Stimulated activated naive CD8-positive, alpha-beta T cell treated with anti-CD3 and anti-CD28 coated beads, Interleukin-15, amount 100 ng/mL, for 72 hours (primary cell): ENCODE results near the gene FRS2.

ENCODE experiments used
- ATAC-seq: fragments of 150-1000 bp; cut with Tn5 transposase; 2 replicates; pipeline ENCODE4 v1.10.0; 2021; ENCODE audit warnings: mild to moderate bottlenecking, moderate library complexity
- DNase-seq, 2 donors: peaks; one replicate each; pipeline ENCODE4 v3.0.0; 2021 to 2022
- H3K27ac Mint-ChIP-seq, 2 donors: one replicate each; pipeline ENCODE4 v1.8.0; 2022; ENCODE audit warnings: mild to moderate bottlenecking in 2 of 2, mixed read lengths in 2 of 2, moderate library complexity in 2 of 2
- H3K27me3 Mint-ChIP-seq: one replicate; pipeline ENCODE4 v1.8.0; 2022; ENCODE audit warnings: mixed read lengths
- H3K4me1 Mint-ChIP-seq: one replicate; pipeline ENCODE4 v1.8.0; 2022; ENCODE audit warnings: mild to moderate bottlenecking, mixed read lengths
- H3K4me3 Mint-ChIP-seq, 2 donors: one replicate each; pipeline ENCODE4 v1.8.0; 2022; ENCODE audit warnings: mild to moderate bottlenecking in 2 of 2, mixed read lengths in 2 of 2, moderate library complexity in 1 of 2
- H3K9me3 Mint-ChIP-seq, 2 donors: one replicate each; pipeline ENCODE4 v1.8.0; 2022; ENCODE audit warnings: mixed read lengths in 2 of 2

The FRS2 gene

GRCh38 chr12:69476276-69477017 lies 6.3 kb downstream of the FRS2 start:
- Mint-ChIP-seq H3K4me3 (no peak overlapping the region), H3K4me1 (peaks cover 59% of the 10 kb centered on the region), H3K27me3 (no peaks in the 10 kb centered on the region), H3K9me3 (no peaks in the 10 kb centered on the region), H3K27ac (peak overlapping the region in 1 of 2 donors; percentile 31)
- no peak for ATAC-seq
- no peak for DNase-seq

- peaks cover 50% of the 10 kb centered on the region for H3K4me1 Mint-ChIP-seq
- H3K4me3 Mint-ChIP-seq = no peak overlapping the region
- H3K27me3 Mint-ChIP-seq = no peaks in the 10 kb centered on the region
- ATAC-seq (no peak), DNase-seq (no peak)
- H3K9me3 Mint-ChIP-seq = no peaks in the 10 kb centered on the region
- no peak overlapping the region for H3K27ac Mint-ChIP-seq
Observed at GRCh38 chr12:69479675-69480074, 9.5 kb downstream of the FRS2 start.

- DNase-seq (no peak), ATAC-seq (no peak)
- Mint-ChIP-seq H3K4me3 (no peak overlapping the region), H3K9me3 (no peaks in the 10 kb centered on the region), H3K4me1 (peaks cover 42% of the 10 kb centered on the region), H3K27me3 (no peaks in the 10 kb centered on the region), H3K27ac (no peak overlapping the region)
Observed at GRCh38 chr12:69480698-69481097, 10.5 kb downstream of the FRS2 start.

- Mint-ChIP-seq H3K27me3 (no peaks in the 10 kb centered on the region), H3K9me3 (no peaks in the 10 kb centered on the region), H3K27ac (no peak overlapping the region), H3K4me3 (no peak overlapping the region), H3K4me1 (peaks cover 40% of the 10 kb centered on the region)
- ATAC-seq (no peak), DNase-seq (no peak)
Observed at GRCh38 chr12:69481133-69481532, 10.9 kb downstream of the FRS2 start.

- Mint-ChIP-seq H3K4me3 (no peak overlapping the region), H3K4me1 (peaks cover 46% of the 10 kb centered on the region)
- peak; percentile 70 for ATAC-seq
Observed at GRCh38 chr12:69483700-69484099, 13.5 kb downstream of the FRS2 start.

GRCh38 chr12:69484428-69484827 lies 14.2 kb downstream of the FRS2 start:
- H3K4me1 Mint-ChIP-seq = peaks cover 47% of the 10 kb centered on the region
- H3K4me3 Mint-ChIP-seq = peak overlapping the region in 1 of 2 donors; percentile 50
- no peak for ATAC-seq
- no peaks in the 10 kb centered on the region for H3K27me3 Mint-ChIP-seq
- peaks cover 0 to 11% of the 10 kb centered on the region in 2 donors for H3K9me3 Mint-ChIP-seq
- DNase-seq = no peak
- no peak overlapping the region for H3K27ac Mint-ChIP-seq

More at GRCh38 chr12:69483700-69484099, 13.5 kb downstream of the FRS2 start:
- Mint-ChIP-seq H3K27ac (peak overlapping the region in 1 of 2 donors; percentile 53), H3K27me3 (no peaks in the 10 kb centered on the region), H3K9me3 (peaks cover 0 to 11% of the 10 kb centered on the region in 2 donors)
- DNase-seq = no peak

GRCh38 chr12:69490920-69491643 lies 20.9 kb downstream of the FRS2 start:
- H3K27me3 Mint-ChIP-seq = no peaks in the 10 kb centered on the region
- DNase-seq (no peak), ATAC-seq (no peak)
- H3K4me3 Mint-ChIP-seq = no peak overlapping the region
- peaks cover 0 to 11% of the 10 kb centered on the region in 2 donors for H3K9me3 Mint-ChIP-seq
- H3K27ac Mint-ChIP-seq = no peak overlapping the region
- H3K4me1 Mint-ChIP-seq = peaks cover 16% of the 10 kb centered on the region

- Mint-ChIP-seq H3K27ac (no peak overlapping the region), H3K27me3 (no peaks in the 10 kb centered on the region), H3K4me1 (peaks cover 19% of the 10 kb centered on the region), H3K4me3 (no peak overlapping the region), H3K9me3 (peaks cover 0 to under 1% of the 10 kb centered on the region in 2 donors)
- ATAC-seq (no peak), DNase-seq (no peak)
Observed at GRCh38 chr12:69492739-69493138, 22.6 kb downstream of the FRS2 start.

GRCh38 chr12:69495071-69495470 lies 24.9 kb downstream of the FRS2 start:
- H3K9me3 Mint-ChIP-seq = no peaks in the 10 kb centered on the region
- no peak for ATAC-seq

GRCh38 chr12:69497308-69498026 lies 27.3 kb downstream of the FRS2 start:
- peaks cover 22% of the 10 kb centered on the region for H3K4me1 Mint-ChIP-seq
- ATAC-seq (peak; percentile 84), DNase-seq (no peak)

More at GRCh38 chr12:69495071-69495470, 24.9 kb downstream of the FRS2 start:
- no peaks in the 10 kb centered on the region for H3K27me3 Mint-ChIP-seq
- H3K4me3 Mint-ChIP-seq = no peak overlapping the region
- no peak overlapping the region for H3K27ac Mint-ChIP-seq
- no peak for DNase-seq
- H3K4me1 Mint-ChIP-seq = peaks cover 22% of the 10 kb centered on the region

GRCh38 chr12:69500631-69501030 lies 30.4 kb downstream of the FRS2 start:
- H3K4me3 Mint-ChIP-seq = no peak overlapping the region
- no peaks in the 10 kb centered on the region for H3K9me3 Mint-ChIP-seq
- no peak for ATAC-seq
- no peak overlapping the region for H3K27ac Mint-ChIP-seq
- H3K27me3 Mint-ChIP-seq = no peaks in the 10 kb centered on the region
- DNase-seq = no peak
- peaks cover 32% of the 10 kb centered on the region for H3K4me1 Mint-ChIP-seq

More at GRCh38 chr12:69497308-69498026, 27.3 kb downstream of the FRS2 start:
- Mint-ChIP-seq H3K4me3 (peak overlapping the region; percentile 16 to 24), H3K27me3 (no peaks in the 10 kb centered on the region), H3K27ac (peak overlapping the region in 1 of 2 donors; percentile 57), H3K9me3 (no peaks in the 10 kb centered on the region)

- ATAC-seq (no peak), DNase-seq (no peak)
- no peak overlapping the region for H3K27ac Mint-ChIP-seq
- no peak overlapping the region for H3K4me3 Mint-ChIP-seq
- no peaks in the 10 kb centered on the region for H3K9me3 Mint-ChIP-seq
- peaks cover 32% of the 10 kb centered on the region for H3K4me1 Mint-ChIP-seq
- H3K27me3 Mint-ChIP-seq = no peaks in the 10 kb centered on the region
Observed at GRCh38 chr12:69501154-69501895, 31.1 kb downstream of the FRS2 start.

- peaks cover 21% of the 10 kb centered on the region for H3K4me1 Mint-ChIP-seq
- no peak overlapping the region for H3K4me3 Mint-ChIP-seq
- DNase-seq = no peak
- no peaks in the 10 kb centered on the region for H3K27me3 Mint-ChIP-seq
- no peaks in the 10 kb centered on the region for H3K9me3 Mint-ChIP-seq
- no peak for ATAC-seq
- no peak overlapping the region for H3K27ac Mint-ChIP-seq
Observed at GRCh38 chr12:69502345-69503081, 32.3 kb downstream of the FRS2 start.

- Mint-ChIP-seq H3K27me3 (no peaks in the 10 kb centered on the region), H3K9me3 (no peaks in the 10 kb centered on the region), H3K27ac (no peak overlapping the region), H3K4me1 (peaks cover 50% of the 10 kb centered on the region), H3K4me3 (no peak overlapping the region)
- DNase-seq = no peak
- ATAC-seq = no peak
Observed at GRCh38 chr12:69508091-69508490, 37.9 kb downstream of the FRS2 start.
